MM.1S (cell line): ENCODE measurements around the gene C3orf20.

Experiments used
- DNase-seq: peaks from one replicate; pipeline ENCODE4 v3.0.0-alpha.2; 2015
- H2AFZ ChIP-seq: fragments of 300-600 bp; sonication (generic); 2 replicates; pipeline ENCODE4 v1.6.0; 2016; ENCODE audit warnings: antibody characterized with exemption, low read length
- H3F3A ChIP-seq: fragments of 300-600 bp; sonication (generic); 2 replicates; pipeline ENCODE4 v1.6.1; 2016; ENCODE audit warnings: mild to moderate bottlenecking, antibody characterized with exemption, low read length, moderate library complexity, mixed read lengths; ENCODE audit not compliant: insufficient read depth
- H3K27ac ChIP-seq: fragments of 300-600 bp; sonication (generic); 2 replicates; pipeline ENCODE4 v1.5.1; 2016; ENCODE audit warnings: mild to moderate bottlenecking, low read length
- H3K27me3 ChIP-seq: fragments of 300-600 bp; sonication (generic); replicated peaks from 2 replicates; pipeline ENCODE4 v1.6.0; 2016; ENCODE audit warnings: low read length; ENCODE audit not compliant: insufficient read depth
- H3K36me3 ChIP-seq: fragments of 300-600 bp; sonication (generic); replicated peaks from 2 replicates; pipeline ENCODE4 v1.6.1; 2016; ENCODE audit warnings: mild to moderate bottlenecking, low read length, mixed read lengths; ENCODE audit not compliant: insufficient read depth
- H3K4me1 ChIP-seq: fragments of 300-600 bp; sonication (generic); 2 replicates; pipeline ENCODE4 v1.6.1; 2016; ENCODE audit warnings: low read length, mixed read lengths
- H3K4me2 ChIP-seq: fragments of 300-600 bp; sonication (generic); 2 replicates; pipeline ENCODE4 v1.6.0; 2016; ENCODE audit warnings: low read depth, low read length
- H3K4me3 ChIP-seq: fragments of 300-600 bp; sonication (generic); 2 replicates; pipeline ENCODE4 v1.5.1; 2016; ENCODE audit warnings: low read length, mixed read lengths
- H3K79me2 ChIP-seq: fragments of 300-600 bp; sonication (generic); 2 replicates; pipeline ENCODE4 v1.6.1; 2016; ENCODE audit warnings: mixed run types, low read length, mixed read lengths
- H3K9ac ChIP-seq: fragments of 300-600 bp; sonication (generic); 2 replicates; pipeline ENCODE4 v1.6.1; 2016; ENCODE audit warnings: low read length, mixed read lengths
- H3K9me2 ChIP-seq: fragments of 300-600 bp; sonication (generic); replicated peaks from 2 replicates; pipeline ENCODE4 v1.6.1; 2016; ENCODE audit warnings: mild to moderate bottlenecking, low read length, mixed read lengths; ENCODE audit not compliant: insufficient read depth
- H3K9me3 ChIP-seq: fragments of 300-600 bp; sonication (generic); replicated peaks from 2 replicates; pipeline ENCODE4 v1.6.1; 2016; ENCODE audit warnings: mild to moderate bottlenecking, low read length, mixed read lengths; ENCODE audit not compliant: insufficient read depth
- H4K20me1 ChIP-seq: fragments of 300-600 bp; sonication (generic); 2 replicates; pipeline ENCODE4 v1.6.1; 2016; ENCODE audit warnings: mild to moderate bottlenecking, low read length, moderate library complexity, mixed read lengths; ENCODE audit not compliant: insufficient read depth
- EZH2 ChIP-seq: fragments of 300-600 bp; sonication (generic); optimal IDR thresholded peaks from 2 replicates; pipeline ENCODE3; 2017; ENCODE audit warnings: low read depth, mild to moderate bottlenecking, antibody characterized with exemption, low read length, mixed read lengths
- EZH2phosphoT487 ChIP-seq: fragments of 300-600 bp; sonication (generic); IDR thresholded peaks from 2 replicates; pipeline ENCODE4 v1.6.1; 2018; ENCODE audit warnings: antibody characterized with exemption, low read length
- TF ChIP-seq, protein P1 (sequence below): fragments of 300-600 bp; sonication (generic); IDR thresholded peaks from 2 replicates; pipeline ENCODE4 v1.5.1; 2016; ENCODE audit warnings: antibody characterized with exemption, low read length, mixed read lengths

The C3orf20 gene

GRCh38 chr3:14775011-14775410 lies 100.1 kb downstream of the C3orf20 start:
- TF ChIP-seq EZH2 (no peak), EZH2phosphoT487 (no peak)
- TF ChIP-seq, protein P1, sequence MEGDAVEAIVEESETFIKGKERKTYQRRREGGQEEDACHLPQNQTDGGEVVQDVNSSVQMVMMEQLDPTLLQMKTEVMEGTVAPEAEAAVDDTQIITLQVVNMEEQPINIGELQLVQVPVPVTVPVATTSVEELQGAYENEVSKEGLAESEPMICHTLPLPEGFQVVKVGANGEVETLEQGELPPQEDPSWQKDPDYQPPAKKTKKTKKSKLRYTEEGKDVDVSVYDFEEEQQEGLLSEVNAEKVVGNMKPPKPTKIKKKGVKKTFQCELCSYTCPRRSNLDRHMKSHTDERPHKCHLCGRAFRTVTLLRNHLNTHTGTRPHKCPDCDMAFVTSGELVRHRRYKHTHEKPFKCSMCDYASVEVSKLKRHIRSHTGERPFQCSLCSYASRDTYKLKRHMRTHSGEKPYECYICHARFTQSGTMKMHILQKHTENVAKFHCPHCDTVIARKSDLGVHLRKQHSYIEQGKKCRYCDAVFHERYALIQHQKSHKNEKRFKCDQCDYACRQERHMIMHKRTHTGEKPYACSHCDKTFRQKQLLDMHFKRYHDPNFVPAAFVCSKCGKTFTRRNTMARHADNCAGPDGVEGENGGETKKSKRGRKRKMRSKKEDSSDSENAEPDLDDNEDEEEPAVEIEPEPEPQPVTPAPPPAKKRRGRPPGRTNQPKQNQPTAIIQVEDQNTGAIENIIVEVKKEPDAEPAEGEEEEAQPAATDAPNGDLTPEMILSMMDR = no peak
- no peak overlapping the region for H3K9ac ChIP-seq
- H3F3A ChIP-seq = no peaks in the 10 kb centered on the region

GRCh38 chr3:14775563-14775962 lies 100.6 kb downstream of the C3orf20 start:
- H3K9me3 ChIP-seq = no peaks in the 10 kb centered on the region
- no peak overlapping the region for H3K27ac ChIP-seq
- no peak overlapping the region for H2AFZ ChIP-seq
- H3K9ac ChIP-seq = no peak overlapping the region
- no peaks in the 10 kb centered on the region for H4K20me1 ChIP-seq
- H3F3A ChIP-seq = no peaks in the 10 kb centered on the region
- H3K27me3 ChIP-seq = no peaks in the 10 kb centered on the region
- no peaks in the 10 kb centered on the region for H3K4me1 ChIP-seq
- DNase-seq = no peak
- H3K4me3 ChIP-seq = no peak overlapping the region
- H3K79me2 ChIP-seq = no peaks in the 10 kb centered on the region
- H3K9me2 ChIP-seq = no peaks in the 10 kb centered on the region
- no peak for TF ChIP-seq EZH2phosphoT487
- no peak for TF ChIP-seq EZH2
- TF ChIP-seq, protein P1 = no peak
- H3K36me3 ChIP-seq = no peaks in the 10 kb centered on the region
- H3K4me2 ChIP-seq = no peak overlapping the region

More at GRCh38 chr3:14775011-14775410, 100.1 kb downstream of the C3orf20 start:
- Histone ChIP-seq H3K9me2 (no peaks in the 10 kb centered on the region), H3K9me3 (no peaks in the 10 kb centered on the region), H2AFZ (no peak overlapping the region), H3K27me3 (no peaks in the 10 kb centered on the region), H3K4me2 (no peak overlapping the region), H3K79me2 (no peaks in the 10 kb centered on the region), H3K4me1 (no peaks in the 10 kb centered on the region), H4K20me1 (no peaks in the 10 kb centered on the region), H3K4me3 (no peak overlapping the region), H3K36me3 (no peaks in the 10 kb centered on the region), H3K27ac (no peak overlapping the region)
- DNase-seq = no peak

- no peaks in the 10 kb centered on the region for H3K27me3 ChIP-seq
- no peak overlapping the region for H3K4me2 ChIP-seq
- no peak for TF ChIP-seq EZH2
- no peak for TF ChIP-seq EZH2phosphoT487
- TF ChIP-seq, protein P1 = no peak
- no peak overlapping the region for H3K9ac ChIP-seq
- H3K4me3 ChIP-seq = no peak overlapping the region
- DNase-seq = no peak
- no peaks in the 10 kb centered on the region for H3K79me2 ChIP-seq
- no peaks in the 10 kb centered on the region for H3K4me1 ChIP-seq
- no peak overlapping the region for H3K27ac ChIP-seq
- H3K9me2 ChIP-seq = no peaks in the 10 kb centered on the region
- H4K20me1 ChIP-seq = no peaks in the 10 kb centered on the region
- H3K9me3 ChIP-seq = no peaks in the 10 kb centered on the region
- no peak overlapping the region for H2AFZ ChIP-seq
- H3K36me3 ChIP-seq = no peaks in the 10 kb centered on the region
- no peaks in the 10 kb centered on the region for H3F3A ChIP-seq
Observed at GRCh38 chr3:14779069-14779685, 104.2 kb downstream of the C3orf20 start.
